Right atrium auricular region (tissue), 2 donors: ENCODE data around the gene MALL. TPM values are rescaled to one million over a fixed set of nuclear protein-coding genes. Genes with fewer than 3 reads are reported as not detected.
"Not testable (repeated sequence)": the region's sequence is repeated elsewhere in the genome, so short reads cannot be mapped to it uniquely, and the experiment has no call there.

ENCODE experiments used
- DNase-seq: peaks from one replicate; pipeline ENCODE4 v3.0.0-alpha.2; 2019; ENCODE audit warnings: low spot score
- H3K27ac ChIP-seq, 2 donors: fragments of 200-600 bp; sonication (generic); 1 replicate in 1 of 2; 2 replicates in 1 of 2; pipeline ENCODE4 v1.5.1; 2016 to 2019
- H3K27me3 ChIP-seq, 2 donors: fragments of 200-600 bp; sonication (generic); one replicate each; pipeline versions ENCODE4 v1.5.1 to v1.6.0; 2017 to 2019
- H3K36me3 ChIP-seq: fragments of 200-600 bp; sonication (generic); one replicate; pipeline ENCODE4 v1.5.1; 2016
- H3K4me1 ChIP-seq, 2 donors: fragments of 200-600 bp; sonication (generic); one replicate each; pipeline versions ENCODE4 v1.5.1 to v1.6.0; 2017 to 2019
- H3K4me3 ChIP-seq, 2 donors: fragments of 200-600 bp; sonication (generic); 1 replicate in 1 of 2; 2 replicates in 1 of 2; pipeline ENCODE4 v1.5.1; 2017 to 2019; ENCODE audit warnings: mild to moderate bottlenecking in 1 of 2, moderate library complexity in 1 of 2
- H3K9me3 ChIP-seq, 2 donors: fragments of 200-600 bp; sonication (generic); one replicate each; pipeline ENCODE4 v1.5.1; 2019
- total RNA-seq, 2 donors: library from RNA; depleted of rRNA; stranded (reverse); fragments of >200 nt; gene quantifications; one replicate each; pipeline ENCODE4 v1.1.0, GENCODE V29; 2016

Gene MALL
- total RNA-seq, 2 donors from 2014 or later, result 17.9 to 27.4 TPM

DNA sequence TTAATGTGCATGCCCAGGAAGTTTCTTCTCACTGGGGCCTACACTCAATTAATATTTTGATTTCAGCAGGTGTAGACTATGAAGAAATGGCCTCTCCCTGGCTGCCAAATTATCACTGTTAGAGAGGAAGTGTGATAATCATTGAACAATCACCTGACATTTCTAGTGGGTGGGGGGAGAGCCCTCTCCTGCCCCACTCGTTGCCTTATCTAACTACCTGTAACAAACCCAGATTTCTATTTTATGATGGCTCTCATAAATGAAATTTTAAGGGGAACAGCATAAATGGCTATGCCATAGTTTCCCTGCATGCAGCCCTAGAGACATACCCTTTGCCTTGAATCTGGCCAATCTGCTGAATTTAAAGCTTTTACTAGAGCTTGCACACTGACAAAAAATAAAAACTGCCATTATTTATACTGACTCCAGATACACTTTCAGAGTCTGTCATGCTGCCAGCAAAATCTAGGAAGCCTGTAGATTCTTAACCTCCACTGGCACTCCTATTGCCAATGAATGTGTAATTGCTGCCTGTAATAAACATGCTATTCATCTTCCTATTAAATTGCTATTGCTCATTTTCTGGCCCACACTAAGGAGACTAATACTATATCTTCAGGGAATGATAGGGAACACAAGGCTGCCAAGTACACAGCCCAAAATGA is 55.8 kb downstream of the MALL start:
- H3K27ac ChIP-seq, H3K36me3 ChIP-seq, H3K9me3 ChIP-seq, H3K27me3 ChIP-seq, H3K4me3 ChIP-seq, DNase-seq, H3K4me1 ChIP-seq: not testable (repeated sequence)

DNA sequence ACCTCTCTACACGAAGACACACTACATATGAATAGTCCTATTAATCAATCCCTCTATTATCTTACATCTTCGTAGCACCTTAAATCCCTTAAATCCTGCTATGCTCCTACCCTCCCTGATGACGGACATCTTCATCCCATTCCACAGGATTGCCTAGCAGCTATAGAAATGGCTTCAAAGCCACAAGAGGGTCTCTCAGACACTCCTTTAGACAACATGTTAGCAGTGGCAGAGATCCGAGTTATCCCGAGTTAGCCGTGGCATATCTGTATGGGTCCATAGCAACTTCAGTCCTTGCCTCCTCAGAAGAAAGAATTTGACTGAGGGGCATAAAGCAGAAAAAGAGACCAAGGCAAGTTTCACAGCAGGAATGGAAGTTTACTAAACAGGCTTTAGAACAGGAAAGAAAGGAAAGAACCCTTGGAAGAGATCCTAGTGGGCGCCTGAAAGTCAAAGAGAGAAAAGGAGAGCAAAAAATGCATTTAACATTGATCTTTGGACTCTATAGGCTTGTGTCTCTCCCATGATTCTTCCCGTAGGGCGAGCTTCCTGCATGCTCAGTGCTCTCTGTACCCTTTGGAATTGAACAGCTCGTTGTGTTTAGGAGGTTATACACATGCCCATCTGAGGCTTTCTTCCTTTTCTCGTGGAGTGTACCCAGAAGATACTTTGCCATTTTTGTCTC is 56.5 kb downstream of the MALL start:
- H3K27ac ChIP-seq, H3K4me1 ChIP-seq: not testable (repeated sequence)

DNA sequence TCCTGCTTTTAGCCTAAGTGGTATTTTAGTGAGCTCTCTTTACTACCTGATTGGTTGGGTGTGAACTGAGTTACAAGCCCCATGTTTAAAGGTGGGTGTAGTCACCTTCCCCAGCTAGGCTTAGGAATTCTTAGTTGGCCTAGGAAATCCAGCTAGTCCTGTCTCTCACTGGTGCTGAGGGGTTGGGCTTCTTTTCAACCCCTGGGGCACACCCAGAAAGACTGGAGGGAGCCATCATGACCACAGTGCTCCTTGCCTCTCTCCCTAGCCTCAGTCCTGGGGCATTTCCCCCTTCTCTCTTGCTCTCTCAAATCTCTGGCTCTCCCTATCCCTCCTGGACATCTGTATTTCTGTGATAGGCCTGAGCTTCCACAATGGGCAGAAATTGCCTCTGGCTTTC is 57.6 kb downstream of the MALL start:
- not testable (repeated sequence) for H3K4me1 ChIP-seq, H3K9me3 ChIP-seq, H3K27me3 ChIP-seq, H3K4me3 ChIP-seq, H3K36me3 ChIP-seq, DNase-seq, H3K27ac ChIP-seq

More for the DNA sequence above, 56.5 kb downstream of the MALL start:
- H3K9me3 ChIP-seq, H3K27me3 ChIP-seq, H3K4me3 ChIP-seq, H3K36me3 ChIP-seq, DNase-seq: not testable (repeated sequence)

DNA sequence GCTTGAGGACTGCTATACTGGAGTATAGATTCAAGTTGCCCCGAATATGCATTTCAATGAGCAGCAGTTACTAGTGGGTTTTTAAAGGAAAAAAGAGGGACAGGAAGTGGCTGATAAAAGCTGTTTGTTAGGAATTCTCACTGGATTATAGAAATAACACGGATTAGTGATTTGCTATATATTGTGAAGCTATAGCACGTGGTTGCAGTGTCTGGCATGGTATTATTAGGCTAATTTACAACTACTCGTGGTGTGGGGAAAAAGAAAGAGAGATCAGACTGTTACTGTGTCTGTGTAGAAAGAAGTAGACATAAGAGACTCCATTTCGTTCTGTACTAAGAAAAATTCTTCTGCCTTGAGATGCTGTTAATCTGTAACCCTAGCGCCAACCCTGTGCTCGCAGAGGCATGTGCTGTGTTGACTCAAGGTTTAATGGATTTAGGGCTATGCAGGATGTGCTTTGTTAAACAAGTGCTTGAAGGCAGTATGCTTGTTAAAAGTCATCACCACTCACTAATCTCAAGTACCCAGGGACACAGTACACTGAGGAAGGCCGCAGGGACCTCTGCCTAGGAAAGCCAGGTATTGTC is 59.7 kb downstream of the MALL start:
- not testable (repeated sequence) for H3K9me3 ChIP-seq, H3K27me3 ChIP-seq, H3K4me1 ChIP-seq, H3K27ac ChIP-seq, H3K36me3 ChIP-seq, DNase-seq, H3K4me3 ChIP-seq

DNA sequence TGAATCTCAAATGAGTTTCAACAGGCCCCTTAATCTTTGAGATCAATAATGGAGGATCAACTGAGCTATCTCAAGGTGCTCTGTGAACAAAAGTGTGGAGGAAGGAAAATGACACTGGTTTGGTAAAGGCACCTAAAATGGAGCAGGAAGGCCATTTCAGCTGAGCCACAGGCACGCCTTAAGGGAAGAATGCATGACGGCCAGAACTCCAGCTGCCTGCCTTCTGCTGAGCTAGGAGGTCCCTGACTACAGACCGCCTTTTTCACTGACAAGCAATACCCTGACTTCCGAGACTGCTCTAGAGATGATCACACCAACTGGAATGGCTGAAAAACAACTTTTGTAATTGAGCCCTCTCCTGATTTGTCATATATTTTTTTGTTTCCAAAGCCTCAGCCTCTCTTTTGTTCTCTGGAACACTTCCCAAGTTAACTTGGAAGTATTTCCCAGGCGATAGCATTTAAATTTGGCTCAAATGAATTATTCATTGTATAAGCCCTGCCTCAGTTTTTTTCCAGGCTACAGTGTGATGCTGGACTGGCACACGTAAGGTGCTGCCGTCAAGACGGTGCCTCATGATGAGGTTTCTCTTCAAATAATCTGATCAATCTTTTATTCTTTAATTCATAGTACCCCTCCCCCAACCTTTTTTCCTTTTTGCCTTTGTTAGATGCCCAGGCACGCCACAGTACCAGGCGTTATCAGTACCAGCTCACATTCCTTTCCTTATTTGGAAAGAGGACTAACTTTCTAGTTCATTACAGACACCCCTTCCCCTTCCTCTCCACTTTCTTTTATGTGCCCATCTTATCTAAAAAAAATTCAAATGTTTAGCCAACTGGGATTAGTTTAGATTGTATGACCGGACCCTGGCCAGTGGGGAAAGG is 60.9 kb downstream of the MALL start:
- peak; percentile 77 for DNase-seq
- H3K27ac ChIP-seq, H3K4me1 ChIP-seq, H3K27me3 ChIP-seq, H3K36me3 ChIP-seq, H3K9me3 ChIP-seq, H3K4me3 ChIP-seq: not testable (repeated sequence)

DNA sequence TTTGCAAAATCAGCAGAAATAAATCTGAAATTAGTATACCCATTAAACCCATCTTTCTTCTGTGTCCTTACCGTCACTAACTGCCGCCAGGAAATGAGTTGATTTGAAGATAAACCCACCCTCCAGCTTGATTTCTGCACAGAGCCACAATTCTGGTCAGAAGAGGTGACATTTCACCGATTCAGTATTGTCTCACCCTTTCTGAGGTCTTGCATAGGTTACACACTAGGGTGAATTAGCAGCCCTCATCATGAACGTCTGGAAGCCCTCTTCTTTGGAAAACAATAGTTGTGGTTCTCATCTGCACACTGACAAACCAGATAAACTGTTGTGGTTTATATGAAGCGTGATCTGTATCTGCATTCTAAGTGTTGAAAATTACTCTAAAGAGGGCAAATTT is 61.9 kb downstream of the MALL start:
- H3K27ac ChIP-seq, DNase-seq, H3K9me3 ChIP-seq, H3K36me3 ChIP-seq, H3K27me3 ChIP-seq, H3K4me1 ChIP-seq, H3K4me3 ChIP-seq: not testable (repeated sequence)

DNA sequence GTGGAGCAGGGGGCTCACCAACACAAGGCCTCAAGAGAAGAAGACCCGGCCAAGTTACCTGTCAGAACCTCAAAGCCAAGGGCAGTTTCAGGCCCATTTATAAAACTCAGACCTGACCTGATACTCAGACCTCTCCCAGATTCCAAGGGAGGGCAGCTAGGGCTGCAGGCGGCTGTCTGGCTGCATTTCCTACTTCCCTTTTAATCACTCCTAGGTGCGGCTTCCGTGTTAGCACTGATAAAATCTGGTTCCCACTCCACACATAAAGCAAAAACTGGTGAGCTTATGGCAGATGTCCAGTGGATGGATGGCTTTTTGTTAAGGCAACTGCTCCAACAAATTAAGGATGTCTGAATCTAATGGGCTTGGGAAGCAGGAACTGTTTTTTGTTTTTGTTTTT is 63.5 kb downstream of the MALL start:
- not testable (repeated sequence) for H3K27ac ChIP-seq, H3K27me3 ChIP-seq, H3K9me3 ChIP-seq, H3K4me1 ChIP-seq, H3K4me3 ChIP-seq, H3K36me3 ChIP-seq, DNase-seq

DNA sequence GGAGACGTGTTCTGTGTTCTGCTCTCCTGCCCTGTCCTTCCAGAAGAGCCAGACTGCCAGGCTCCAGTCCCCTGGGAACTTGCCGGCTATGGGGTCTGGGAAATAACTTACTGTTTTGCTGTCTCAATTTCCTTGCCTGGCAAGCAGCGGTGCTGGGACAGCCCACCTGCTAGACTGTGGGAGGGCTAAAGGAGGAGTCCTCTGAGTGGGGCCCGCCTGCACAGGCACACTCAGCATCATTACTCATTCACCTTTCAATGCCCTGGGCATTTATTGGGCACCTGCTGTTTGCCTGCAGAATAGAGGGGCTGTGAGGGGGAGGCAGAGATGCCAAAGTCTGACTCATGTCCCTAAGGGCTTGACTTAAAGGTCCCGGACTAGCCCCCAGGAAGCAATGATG is 65.4 kb downstream of the MALL start:
- DNase-seq, H3K27ac ChIP-seq, H3K4me1 ChIP-seq, H3K9me3 ChIP-seq, H3K4me3 ChIP-seq, H3K36me3 ChIP-seq, H3K27me3 ChIP-seq: not testable (repeated sequence)

DNA sequence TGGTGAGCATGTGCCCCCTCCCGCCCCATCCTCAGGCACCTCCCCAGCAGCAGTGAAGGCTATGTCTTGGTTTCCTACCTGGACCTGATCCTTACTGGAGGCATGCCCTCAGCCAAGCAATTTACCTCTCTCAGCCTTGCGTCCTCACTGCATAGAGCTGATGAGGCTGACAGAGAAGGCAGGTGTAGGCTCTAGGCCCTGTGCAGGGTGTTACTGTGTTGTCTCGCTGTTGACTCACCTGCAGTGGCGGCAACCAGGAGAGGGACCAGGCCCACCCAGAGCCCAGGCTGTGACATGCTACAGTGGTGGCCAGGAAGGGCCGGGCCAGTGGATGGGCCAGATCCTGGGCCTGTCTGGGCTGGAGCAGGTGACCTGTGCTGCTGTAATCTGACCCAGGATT is 65.9 kb downstream of the MALL start:
- H3K36me3 ChIP-seq, H3K4me1 ChIP-seq, DNase-seq, H3K9me3 ChIP-seq, H3K27ac ChIP-seq, H3K27me3 ChIP-seq, H3K4me3 ChIP-seq: not testable (repeated sequence)

DNA sequence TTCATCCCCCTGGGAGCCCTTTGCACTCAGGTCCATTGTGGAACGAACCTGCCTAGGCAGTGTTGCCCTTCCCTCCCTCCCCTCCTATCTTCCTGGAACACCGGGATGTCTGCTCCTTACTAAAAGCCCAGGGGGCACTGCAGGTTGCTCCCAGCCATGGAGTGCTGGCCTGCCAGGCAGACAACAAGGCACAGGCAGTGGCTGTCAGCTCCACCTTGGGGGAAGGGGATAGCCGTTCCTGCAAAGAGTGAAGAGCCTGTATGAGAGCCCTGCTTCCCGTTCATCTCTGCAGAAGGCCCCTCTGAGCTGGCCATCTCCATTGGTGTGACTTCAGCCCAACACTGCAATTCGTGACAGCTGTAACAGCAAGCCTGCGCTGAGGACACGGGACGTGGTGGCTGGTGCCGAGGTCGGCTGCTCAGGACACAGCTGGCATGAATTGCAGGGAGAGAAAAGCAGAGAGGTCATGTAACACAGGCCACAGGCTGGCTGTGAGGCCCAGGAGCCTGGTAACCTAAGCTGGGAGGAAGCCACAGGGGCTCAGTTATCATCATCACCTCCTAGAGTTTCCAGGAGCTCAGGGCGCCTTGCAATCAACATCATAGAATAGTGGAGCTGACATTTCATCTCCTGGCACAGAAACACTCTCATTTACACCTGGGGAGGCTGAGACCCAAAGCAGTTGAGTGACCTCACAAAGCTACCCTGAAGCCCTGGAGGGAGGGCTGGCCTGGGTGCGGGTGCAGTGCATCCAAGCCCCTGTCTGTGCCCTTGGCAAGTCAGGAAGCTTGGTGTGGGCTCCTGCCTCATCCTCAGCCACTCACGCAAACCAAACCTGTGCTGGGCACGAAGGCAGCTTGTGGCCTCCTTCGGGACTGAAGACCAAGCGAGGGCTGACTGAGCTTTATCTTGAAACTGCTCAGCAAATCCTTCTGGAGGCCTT is 67.1 kb downstream of the MALL start:
- H3K27ac ChIP-seq, H3K4me3 ChIP-seq, H3K4me1 ChIP-seq, DNase-seq, H3K27me3 ChIP-seq, H3K36me3 ChIP-seq, H3K9me3 ChIP-seq: not testable (repeated sequence)

DNA sequence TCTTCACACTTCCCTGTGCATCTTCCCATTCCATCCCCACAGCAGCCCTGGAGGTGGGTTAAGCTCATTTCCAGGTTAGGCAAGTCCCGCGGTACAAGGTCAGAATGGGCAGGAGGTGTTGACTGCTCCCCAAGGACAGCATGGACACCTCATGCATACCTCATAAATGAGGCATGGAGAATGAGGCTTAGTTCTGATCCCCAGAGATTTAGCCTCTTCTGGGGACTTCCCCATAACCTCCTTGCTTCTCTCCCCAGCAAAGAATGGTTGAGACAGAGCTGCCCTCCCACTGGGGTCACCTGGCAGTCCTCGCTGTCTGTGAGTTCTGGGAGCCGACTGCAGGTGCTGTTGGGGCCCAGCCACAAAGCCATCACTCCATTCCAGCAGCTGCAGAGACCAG is 68.4 kb downstream of the MALL start:
- H3K36me3 ChIP-seq, H3K4me3 ChIP-seq, H3K27ac ChIP-seq, DNase-seq, H3K9me3 ChIP-seq, H3K27me3 ChIP-seq, H3K4me1 ChIP-seq: not testable (repeated sequence)

DNA sequence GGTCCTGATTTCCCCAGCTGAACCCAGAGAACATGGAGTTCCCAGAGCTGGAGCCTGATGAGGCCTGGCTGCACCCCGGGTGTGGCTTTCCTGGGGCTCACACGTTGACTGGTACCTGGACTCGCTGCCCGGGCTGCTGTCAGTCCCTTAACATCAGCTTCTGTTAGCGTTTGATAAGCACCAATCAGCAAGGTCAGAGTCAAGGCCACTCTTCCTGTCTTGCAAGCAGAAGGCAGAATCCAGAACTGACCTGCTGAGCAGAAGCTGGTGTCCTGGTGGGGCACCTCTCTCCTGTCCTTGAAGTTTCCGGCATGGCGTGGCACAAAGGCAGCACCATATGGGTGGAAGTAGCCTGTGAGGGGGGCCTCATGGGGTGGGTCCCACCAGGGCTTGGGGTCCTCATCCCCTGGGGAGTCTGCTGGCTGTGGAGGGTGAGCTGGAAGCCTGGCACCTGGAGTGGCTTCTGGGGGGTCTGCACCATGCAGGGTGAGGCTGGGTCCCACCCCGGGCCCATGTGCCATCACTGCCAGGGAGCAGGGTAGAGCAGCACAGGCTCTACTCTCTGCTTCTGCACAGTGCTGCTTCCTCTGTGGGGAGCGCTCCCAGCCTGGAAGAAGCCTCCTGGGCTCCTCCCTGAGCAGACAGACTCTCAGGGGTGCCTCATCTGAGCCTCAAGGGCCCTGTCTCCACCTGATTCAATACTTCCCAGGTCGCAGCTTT is 73.5 kb downstream of the MALL start:
- not testable (repeated sequence) for H3K27me3 ChIP-seq, H3K4me3 ChIP-seq, H3K4me1 ChIP-seq, DNase-seq, H3K27ac ChIP-seq, H3K36me3 ChIP-seq, H3K9me3 ChIP-seq

DNA sequence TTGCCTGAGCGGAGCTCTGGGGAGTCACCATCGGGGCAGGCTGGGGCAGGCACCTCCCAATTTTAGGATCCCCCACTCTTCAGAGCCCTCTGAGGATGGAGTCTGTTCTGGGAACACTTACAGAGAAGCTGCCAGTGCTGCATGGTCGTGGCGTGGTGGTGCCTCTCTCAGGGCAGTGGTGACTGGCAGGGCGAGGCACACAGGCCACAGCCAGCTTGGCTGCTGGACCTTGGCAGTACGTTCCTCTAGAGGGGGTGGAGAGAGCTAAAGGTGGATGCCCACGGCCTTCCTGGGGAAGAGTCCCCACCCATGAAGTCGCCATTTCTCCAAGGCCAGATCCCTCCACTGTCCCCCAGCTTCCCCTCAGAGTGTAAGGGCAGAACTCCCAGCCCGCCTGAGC is 78.3 kb downstream of the MALL start:
- H3K27ac ChIP-seq, DNase-seq: not testable (repeated sequence)

More for the DNA sequence above, 78.3 kb downstream of the MALL start:
- not testable (repeated sequence) for H3K4me1 ChIP-seq, H3K4me3 ChIP-seq, H3K27me3 ChIP-seq, H3K36me3 ChIP-seq, H3K9me3 ChIP-seq
